H7 (cell line): ENCODE data around the gene ABHD15. TPM values are rescaled to one million over a fixed set of nuclear protein-coding genes. Genes with fewer than 3 reads are reported as not detected.
A peak's percentile ranks its signal among the peaks of the same experiment; 100 is the strongest.

Experiments used
- DNase-seq: peaks from one replicate; pipeline ENCODE4 v3.0.0; 2012
- H3K27me3 ChIP-seq: 2 replicates; pipeline ENCODE4 v1.6.0; 2011; ENCODE audit warnings: mild to moderate bottlenecking, low read length; ENCODE audit not compliant: control insufficient read depth, insufficient read depth
- H3K36me3 ChIP-seq: replicated peaks from 2 replicates; pipeline ENCODE4 v1.5.1; 2011; ENCODE audit warnings: low read length; ENCODE audit not compliant: control insufficient read depth, insufficient read depth
- H3K4me3 ChIP-seq: 2 replicates; pipeline ENCODE4 v1.5.1; 2011; ENCODE audit warnings: low read depth, mild to moderate bottlenecking, control low read depth, low read length, moderate library complexity; ENCODE audit not compliant: insufficient read depth
- total RNA-seq: library from RNA; depleted of rRNA; stranded (reverse); fragments of >200 nt; shearing (Covaris generic); gene quantifications from 2 replicates; pipeline ENCODE4 v1.2.3, GENCODE V29; 2014

The ABHD15 gene
- total RNA-seq, 1 experiment from 2014 or later, result 1.7 TPM

- H3K4me3 ChIP-seq, result peak within 1 kb of the TSS; percentile 70
Measured at GRCh38 chr17:29589524-29590410, 22.9 kb upstream of the ABHD15 start, which contains the start of gene GIT1. Gene GIT1, minus strand, starts transcription at chr17:29589648. Its CDS starts 270 bp downstream, at chr17:29589378.

GRCh38 chr17:29588562-29589411, 21.9 kb upstream of the ABHD15 start:
- Histone ChIP-seq H3K4me3 (peak overlapping the region; percentile 69), H3K27me3 (peaks cover 16% of the 10 kb centered on the region), H3K36me3 (no peaks in the 10 kb centered on the region)
- peak; percentile 80 for DNase-seq

More at GRCh38 chr17:29589524-29590410, 22.9 kb upstream of the ABHD15 start, which contains the start of gene GIT1:
- peaks cover 23% of the 10 kb centered on the region for H3K27me3 ChIP-seq
- peak; percentile 99 for DNase-seq
- H3K36me3 ChIP-seq, result no peaks in the 10 kb centered on the region

- Histone ChIP-seq H3K4me3 (peak overlapping the region; percentile 69), H3K36me3 (no peaks in the 10 kb centered on the region), H3K27me3 (peaks cover 12% of the 10 kb centered on the region)
- no peak for DNase-seq
Measured at GRCh38 chr17:29588017-29588561, 21.3 kb upstream of the ABHD15 start.

DNA sequence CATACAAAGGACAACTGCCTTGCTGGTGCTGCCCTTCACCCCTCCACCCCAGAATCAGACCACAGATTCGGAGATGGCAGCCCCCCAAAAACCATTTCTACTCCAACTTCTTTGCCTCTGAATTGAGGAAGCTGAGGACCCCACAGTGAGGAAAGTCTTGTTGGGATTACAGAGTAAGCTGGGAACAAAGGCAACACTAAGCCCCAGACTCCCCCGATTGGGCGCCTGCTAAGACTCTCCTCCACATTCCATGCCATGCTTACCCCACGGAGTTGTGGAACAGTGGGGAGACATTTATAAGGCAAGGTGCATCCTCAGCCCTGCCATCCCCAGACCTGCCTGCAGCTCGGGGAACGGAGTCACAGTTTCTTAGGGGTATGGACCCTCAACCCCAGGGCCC, 20.8 kb upstream of the ABHD15 start:
- no peak for DNase-seq
- Histone ChIP-seq H3K36me3 (no peaks in the 10 kb centered on the region; the same call in 1 of the 2 replicates), H3K4me3 (no peak overlapping the region), H3K27me3 (peaks cover 9% of the 10 kb centered on the region)

GRCh38 chr17:29586676-29587469, 20.0 kb upstream of the ABHD15 start:
- no peak for DNase-seq
- Histone ChIP-seq H3K27me3 (peaks cover 9% of the 10 kb centered on the region), H3K36me3 (no peaks in the 10 kb centered on the region; the same call in 1 of the 2 replicates), H3K4me3 (no peak overlapping the region)

DNA sequence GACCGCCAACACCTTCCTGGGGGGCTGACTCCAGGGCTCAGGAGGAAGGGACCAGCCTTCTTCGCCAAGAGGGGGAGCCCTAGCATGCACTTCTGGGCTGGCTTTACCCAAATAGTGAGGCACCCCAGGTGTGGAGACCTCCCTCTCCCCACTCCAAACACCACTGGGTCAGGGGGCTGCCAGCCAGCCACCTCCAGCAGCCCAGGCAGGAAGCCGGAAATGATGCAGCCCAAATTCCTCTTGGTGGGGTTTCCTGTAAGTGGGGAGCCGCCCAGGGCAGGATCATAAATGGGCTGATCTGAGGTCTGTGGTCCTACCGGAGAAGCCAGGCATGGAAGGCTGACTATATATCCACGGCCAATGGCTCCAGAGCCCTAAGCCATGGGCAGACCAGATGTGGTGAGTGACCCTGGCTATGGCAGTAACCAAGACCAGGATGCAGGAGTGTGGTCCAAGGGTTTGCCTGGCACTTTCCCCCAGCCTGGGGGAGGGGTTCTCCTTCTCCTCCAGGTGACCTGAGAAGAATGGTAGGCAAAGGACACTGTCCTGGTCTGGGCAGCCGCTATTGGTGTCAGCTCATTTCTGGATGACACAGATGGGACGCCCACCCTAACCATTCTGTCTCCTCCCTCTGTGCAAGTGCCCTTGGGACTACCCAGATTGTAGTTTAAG, 18.4 kb upstream of the ABHD15 start:
- peaks cover 6% of the 10 kb centered on the region for H3K27me3 ChIP-seq
- H3K4me3 ChIP-seq, result no peak overlapping the region
- H3K36me3 ChIP-seq, result no peaks in the 10 kb centered on the region; the same call in 1 of the 2 replicates
- peak; percentile 79 for DNase-seq

DNA sequence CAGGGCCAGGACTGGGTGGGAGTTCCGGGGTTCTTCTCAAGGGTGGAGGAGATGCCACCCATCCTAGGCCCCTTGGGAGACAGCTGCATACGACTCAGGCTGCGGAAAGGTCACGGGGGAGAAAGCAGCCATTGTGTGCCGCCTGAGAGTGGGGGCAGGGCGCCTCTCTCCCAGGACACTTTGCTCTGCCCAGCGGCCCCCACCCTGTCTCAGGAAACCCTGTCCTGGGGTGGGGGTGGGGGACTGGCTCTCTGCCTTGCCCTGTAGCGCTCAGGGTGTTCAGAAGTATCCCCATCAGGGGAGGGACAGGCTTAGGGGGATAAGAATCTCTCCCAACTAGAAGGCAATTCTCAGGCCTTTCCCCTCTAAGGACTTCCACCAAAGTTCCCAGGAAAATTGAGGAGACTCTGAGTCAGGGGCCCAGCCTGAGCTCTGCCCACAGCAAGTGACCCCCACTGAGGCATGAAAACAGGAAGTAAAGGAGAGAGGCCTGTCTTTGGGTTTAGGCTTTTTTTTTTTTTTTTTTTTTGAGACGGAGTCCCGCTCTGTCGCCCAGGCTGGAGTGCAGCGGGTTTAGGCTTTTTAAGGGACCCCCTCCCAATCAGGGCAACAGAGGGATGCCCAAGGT, 17.7 kb upstream of the ABHD15 start:
- Histone ChIP-seq H3K4me3 (no peak overlapping the region), H3K36me3 (no peaks in the 10 kb centered on the region; the same call in 1 of the 2 replicates), H3K27me3 (peaks cover 2% of the 10 kb centered on the region)
- DNase-seq, result peak; percentile 69

GRCh38 chr17:29583324-29584248, 16.7 kb upstream of the ABHD15 start:
- Histone ChIP-seq H3K36me3 (no peaks in the 10 kb centered on the region; the same call in 1 of the 2 replicates), H3K4me3 (no peak overlapping the region)

DNA sequence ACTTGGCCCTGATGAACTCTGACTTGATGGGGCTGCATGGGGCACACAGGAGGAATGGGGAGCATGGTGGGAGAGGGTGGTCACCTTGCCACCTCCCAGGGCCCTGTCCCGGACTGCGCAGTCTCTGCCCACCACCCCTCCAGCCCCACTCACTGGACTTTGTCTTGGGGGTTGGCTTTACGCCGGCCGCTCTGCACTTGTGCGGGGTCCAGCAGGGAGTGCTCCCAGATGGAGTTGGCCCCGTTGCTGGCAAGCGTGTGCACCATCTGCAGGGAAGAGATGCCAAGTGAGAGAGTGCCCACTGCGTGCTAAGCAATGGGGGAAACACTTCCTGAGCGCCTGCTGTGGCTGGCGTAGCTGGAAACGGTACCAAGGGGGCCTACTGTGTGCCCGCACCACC, 15.9 kb upstream of the ABHD15 start:
- Histone ChIP-seq H3K4me3 (no peak overlapping the region), H3K36me3 (no peaks in the 10 kb centered on the region; the same call in 1 of the 2 replicates), H3K27me3 (no peaks in the 10 kb centered on the region)
- DNase-seq, result no peak

More at GRCh38 chr17:29583324-29584248, 16.7 kb upstream of the ABHD15 start:
- H3K27me3 ChIP-seq, result peaks cover 2% of the 10 kb centered on the region
- no peak for DNase-seq

GRCh38 chr17:29582254-29582765, 15.5 kb upstream of the ABHD15 start:
- Histone ChIP-seq H3K4me3 (no peak overlapping the region), H3K27me3 (no peaks in the 10 kb centered on the region), H3K36me3 (no peaks in the 10 kb centered on the region; the same call in 1 of the 2 replicates)
- no peak for DNase-seq

DNA sequence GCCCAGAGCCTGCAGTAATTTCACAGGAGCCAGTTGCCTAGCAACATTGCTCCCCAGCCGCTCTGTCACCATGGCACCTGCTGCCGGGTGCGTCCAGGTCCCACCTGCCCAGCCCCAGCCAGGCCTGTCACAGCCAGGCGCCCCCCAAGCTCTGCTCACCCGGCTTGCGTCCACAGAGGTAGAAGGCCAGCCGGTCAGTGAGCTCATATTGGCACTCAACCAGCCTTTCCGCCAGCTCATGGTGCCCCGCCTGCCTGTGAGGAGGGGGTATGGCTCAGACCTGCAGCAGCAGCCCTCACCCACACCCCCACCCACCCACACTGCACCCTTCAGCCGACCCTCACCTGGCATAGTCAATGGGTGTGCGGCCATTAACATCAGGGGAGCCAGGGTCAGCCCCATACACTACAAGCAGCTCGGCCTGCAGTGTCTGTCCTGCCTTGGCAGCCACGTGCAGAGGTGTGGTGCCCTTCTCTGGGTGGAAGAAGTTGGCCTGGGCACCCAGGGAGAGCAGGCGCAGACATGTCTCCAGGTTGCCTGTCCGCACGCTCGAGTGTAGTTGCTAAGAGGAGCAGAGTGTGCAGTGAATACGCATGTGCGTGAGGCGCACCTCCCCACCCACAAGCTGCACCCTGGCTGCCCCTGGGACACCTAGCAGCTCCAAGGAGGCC, 14.9 kb upstream of the ABHD15 start:
- DNase-seq, result peak; percentile 59
- H3K4me3 ChIP-seq, result no peak overlapping the region
- H3K36me3 ChIP-seq, result no peaks in the 10 kb centered on the region; the same call in none of the 2 replicates
- H3K27me3 ChIP-seq, result no peaks in the 10 kb centered on the region
